Measurements from ENCODE around the gene PCDHB14. TPM values are rescaled to one million over a fixed set of nuclear protein-coding genes. Genes with fewer than 3 reads are reported as not detected.
A peak's percentile ranks its signal among the peaks of the same experiment; 100 is the strongest.
"Not testable (repeated sequence)": the region's sequence is repeated elsewhere in the genome, so short reads cannot be mapped to it uniquely, and the experiment has no call there.

Gene PCDHB14
- polyA plus RNA-seq, 1 experiment = 0.42 TPM

DNA sequence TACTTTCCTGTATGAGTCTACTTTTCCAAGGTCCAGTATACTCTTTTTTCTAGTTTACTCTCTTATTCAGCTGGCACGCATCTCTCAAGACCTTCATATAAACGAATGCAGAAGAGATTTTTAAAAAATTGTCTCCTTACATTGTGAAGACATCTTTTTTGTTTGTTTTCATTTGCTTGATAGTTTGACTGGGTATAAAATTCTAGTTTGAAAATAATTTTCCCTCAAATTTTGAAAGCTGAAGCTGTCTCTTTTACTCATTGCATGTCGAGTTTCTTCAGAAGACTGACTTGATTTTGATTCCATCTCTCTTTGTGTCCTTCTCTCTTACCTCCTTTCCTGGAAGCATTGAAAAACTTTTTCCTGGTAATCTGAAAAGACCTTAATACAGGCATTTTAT, 26.8 kb upstream of the PCDHB14 start:
- TF ChIP-seq, protein P1, sequence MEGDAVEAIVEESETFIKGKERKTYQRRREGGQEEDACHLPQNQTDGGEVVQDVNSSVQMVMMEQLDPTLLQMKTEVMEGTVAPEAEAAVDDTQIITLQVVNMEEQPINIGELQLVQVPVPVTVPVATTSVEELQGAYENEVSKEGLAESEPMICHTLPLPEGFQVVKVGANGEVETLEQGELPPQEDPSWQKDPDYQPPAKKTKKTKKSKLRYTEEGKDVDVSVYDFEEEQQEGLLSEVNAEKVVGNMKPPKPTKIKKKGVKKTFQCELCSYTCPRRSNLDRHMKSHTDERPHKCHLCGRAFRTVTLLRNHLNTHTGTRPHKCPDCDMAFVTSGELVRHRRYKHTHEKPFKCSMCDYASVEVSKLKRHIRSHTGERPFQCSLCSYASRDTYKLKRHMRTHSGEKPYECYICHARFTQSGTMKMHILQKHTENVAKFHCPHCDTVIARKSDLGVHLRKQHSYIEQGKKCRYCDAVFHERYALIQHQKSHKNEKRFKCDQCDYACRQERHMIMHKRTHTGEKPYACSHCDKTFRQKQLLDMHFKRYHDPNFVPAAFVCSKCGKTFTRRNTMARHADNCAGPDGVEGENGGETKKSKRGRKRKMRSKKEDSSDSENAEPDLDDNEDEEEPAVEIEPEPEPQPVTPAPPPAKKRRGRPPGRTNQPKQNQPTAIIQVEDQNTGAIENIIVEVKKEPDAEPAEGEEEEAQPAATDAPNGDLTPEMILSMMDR (IDR thresholded peaks at IDR 0.05; ENCODE audit: insufficient read depth, low read depth, low read length) = no peak
- POLR2A ChIA-PET = no interaction called here
- Histone ChIP-seq H3K4me3 (ENCODE audit: low read depth, low read length) (no peak overlapping the region), H3K36me3 (ENCODE audit: control insufficient read depth, insufficient read depth, low read length) (no peaks in the 10 kb centered on the region), H3K27me3 (ENCODE audit: control insufficient read depth, insufficient read depth, low read length) (no peaks in the 10 kb centered on the region)
- CTCF ChIA-PET = interaction anchor here (0.7 kb wide), 1 partner anchor 245 kb away, joined by 3 read pairs; no protein-coding TSS in a partner anchor
- DNase-seq (ENCODE audit: low read depth) = no peak

DNA sequence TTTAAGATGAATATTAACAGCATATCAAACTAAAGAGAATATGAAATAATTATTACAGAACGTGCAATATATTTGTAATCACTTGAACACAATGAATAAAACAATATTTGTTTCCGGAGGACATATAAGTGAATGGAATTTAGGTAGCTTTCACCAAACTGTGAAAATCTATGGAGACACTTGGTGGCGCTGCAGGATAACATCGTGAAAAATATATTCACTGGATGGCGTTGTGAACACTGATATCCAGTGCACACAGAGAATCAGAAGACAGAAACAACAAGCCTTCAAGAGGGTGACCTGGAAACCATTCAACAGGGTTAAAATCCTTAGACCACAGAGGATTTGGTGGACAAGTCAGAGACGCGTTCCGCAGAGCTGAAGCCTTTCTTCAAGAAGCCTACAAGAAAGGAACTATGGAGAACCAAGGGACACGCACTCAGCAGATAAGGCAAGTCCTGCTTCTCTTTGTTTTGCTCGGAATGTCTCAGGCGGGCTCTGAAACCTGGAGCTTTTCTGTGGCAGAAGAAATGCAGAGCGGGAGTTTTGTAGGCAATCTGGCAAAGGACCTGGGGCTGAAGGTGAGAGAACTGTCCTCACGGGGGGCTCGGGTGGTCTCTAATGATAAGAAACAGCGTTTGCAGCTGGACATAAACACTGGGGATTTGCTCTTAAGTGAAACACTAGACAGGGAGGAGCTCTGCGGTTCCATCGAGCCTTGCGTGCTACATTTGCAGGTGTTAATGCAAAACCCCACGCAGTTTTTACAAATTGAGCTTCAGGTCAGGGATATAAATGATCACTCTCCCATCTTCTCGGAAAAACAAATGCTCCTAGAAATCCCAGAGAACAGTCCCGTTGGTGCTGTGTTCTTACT, 23.5 kb upstream of the PCDHB14 start, which contains the start of gene PCDHB11:
Gene PCDHB11 (plus strand): TSS at position 269 of the 877 bp plus-strand sequence. CDS start 148 bp downstream, at position 417.
- TF ChIP-seq, protein P1 (IDR thresholded peaks at IDR 0.05; ENCODE audit: insufficient read depth, low read depth, low read length) = no peak
- ChIA-PET POLR2A (interaction anchor here (0.7 kb wide), 1 partner anchor 1585 kb away, joined by 3 read pairs; no protein-coding TSS in a partner anchor), CTCF (interaction anchor here (0.7 to 2.1 kb wide), 8 partner anchors 8 to 365 kb away, joined by 3 to 7 read pairs (median 4); partner anchors contain the start of genes PCDHB12, PCDHB9 and PCDHGB3)
- Histone ChIP-seq H3K4me3 (ENCODE audit: low read depth, low read length) (no peak within 1 kb of the TSS), H3K27me3 (ENCODE audit: control insufficient read depth, insufficient read depth, low read length) (no peaks in the 10 kb centered on the region), H3K36me3 (ENCODE audit: control insufficient read depth, insufficient read depth, low read length) (no peaks in the 10 kb centered on the region)
- no peak for DNase-seq (ENCODE audit: low read depth)

DNA sequence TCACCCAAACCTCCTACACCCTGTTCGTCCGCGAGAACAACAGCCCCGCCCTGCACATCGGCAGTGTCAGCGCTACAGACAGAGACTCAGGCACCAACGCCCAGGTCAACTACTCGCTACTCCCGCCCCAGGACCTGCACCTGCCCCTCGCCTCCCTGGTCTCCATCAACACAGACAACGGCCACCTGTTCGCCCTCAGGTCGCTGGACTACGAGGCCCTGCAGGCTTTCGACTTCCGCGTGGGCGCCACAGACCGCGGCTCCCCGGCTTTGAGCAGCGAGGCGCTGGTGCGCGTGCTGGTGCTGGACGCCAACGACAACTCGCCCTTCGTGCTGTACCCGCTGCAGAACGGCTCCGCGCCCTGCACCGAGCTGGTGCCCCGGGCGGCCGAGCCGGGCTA, 22.0 kb upstream of the PCDHB14 start:
- H3K36me3 ChIP-seq (ENCODE audit: control insufficient read depth, insufficient read depth, low read length); H3K27me3 ChIP-seq (ENCODE audit: control insufficient read depth, insufficient read depth, low read length); POLR2A ChIA-PET; CTCF ChIA-PET; DNase-seq (ENCODE audit: low read depth); H3K4me3 ChIP-seq (ENCODE audit: low read depth, low read length): not testable (repeated sequence)

DNA sequence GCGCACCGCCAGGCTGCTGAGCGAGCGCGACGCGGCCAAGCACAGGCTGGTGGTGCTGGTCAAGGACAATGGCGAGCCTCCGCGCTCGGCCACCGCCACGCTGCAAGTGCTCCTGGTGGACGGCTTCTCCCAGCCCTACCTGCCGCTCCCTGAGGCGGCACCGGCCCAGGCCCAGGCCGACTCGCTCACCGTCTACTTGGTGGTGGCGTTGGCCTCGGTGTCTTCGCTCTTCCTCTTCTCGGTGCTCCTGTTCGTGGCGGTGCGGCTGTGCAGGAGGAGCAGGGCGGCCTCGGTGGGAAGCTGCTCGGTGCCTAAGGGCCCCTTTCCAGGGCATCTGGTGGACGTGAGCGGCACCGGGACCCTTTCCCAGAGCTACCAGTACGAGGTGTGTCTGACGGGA, 21.5 kb upstream of the PCDHB14 start:
- H3K27me3 ChIP-seq (ENCODE audit: control insufficient read depth, insufficient read depth, low read length); POLR2A ChIA-PET; H3K36me3 ChIP-seq (ENCODE audit: control insufficient read depth, insufficient read depth, low read length); H3K4me3 ChIP-seq (ENCODE audit: low read depth, low read length); DNase-seq (ENCODE audit: low read depth): not testable (repeated sequence)
- CTCF ChIA-PET = interaction anchor here (0.9 kb wide), 1 partner anchor 12 kb away, joined by 3 read pairs; the partner anchor contains the start of gene PCDHB13

DNA sequence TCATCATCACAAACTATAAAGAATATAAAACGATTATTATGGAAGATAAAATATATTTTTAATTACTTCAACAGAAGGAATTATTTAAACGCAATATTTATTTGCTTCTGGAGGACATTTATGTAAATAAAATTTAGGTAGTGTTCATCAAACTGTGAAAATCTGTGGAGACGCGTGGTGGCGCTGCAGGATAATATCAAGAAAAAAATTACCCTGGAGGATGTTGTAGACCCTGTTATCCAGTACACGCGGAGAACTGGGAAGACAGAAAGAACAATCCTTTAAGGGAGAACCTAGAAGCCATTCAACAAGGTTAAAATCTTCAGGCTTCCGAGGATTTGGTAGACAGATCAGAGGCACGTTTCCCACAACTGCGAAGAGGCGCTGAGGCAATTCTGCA, 14.7 kb upstream of the PCDHB14 start, which contains the start of gene PCDHB12:
Gene PCDHB12 (plus strand): TSS at position 242 of the 400 bp plus-strand sequence. CDS start 189 bp downstream, outside the sequence.
- TF ChIP-seq, protein P1 (IDR thresholded peaks at IDR 0.05; ENCODE audit: insufficient read depth, low read depth, low read length) = 0 out of 2 replicates have a peak, but pooled peaks have one; percentile 10
- no peak within 1 kb of the TSS for H3K4me3 ChIP-seq (ENCODE audit: low read depth, low read length)
- no peak for DNase-seq (ENCODE audit: low read depth)
- no peaks in the 10 kb centered on the region for H3K27me3 ChIP-seq (ENCODE audit: control insufficient read depth, insufficient read depth, low read length)
- POLR2A ChIA-PET = no interaction called here
- no peaks in the 10 kb centered on the region for H3K36me3 ChIP-seq (ENCODE audit: control insufficient read depth, insufficient read depth, low read length)
- CTCF ChIA-PET = interaction anchor here (0.6 to 1.5 kb wide), 6 partner anchors 10 to 356 kb away, joined by 3 to 7 read pairs (median 3); partner anchors contain the start of genes PCDHB10, PCDHB14 and PCDHGA11

DNA sequence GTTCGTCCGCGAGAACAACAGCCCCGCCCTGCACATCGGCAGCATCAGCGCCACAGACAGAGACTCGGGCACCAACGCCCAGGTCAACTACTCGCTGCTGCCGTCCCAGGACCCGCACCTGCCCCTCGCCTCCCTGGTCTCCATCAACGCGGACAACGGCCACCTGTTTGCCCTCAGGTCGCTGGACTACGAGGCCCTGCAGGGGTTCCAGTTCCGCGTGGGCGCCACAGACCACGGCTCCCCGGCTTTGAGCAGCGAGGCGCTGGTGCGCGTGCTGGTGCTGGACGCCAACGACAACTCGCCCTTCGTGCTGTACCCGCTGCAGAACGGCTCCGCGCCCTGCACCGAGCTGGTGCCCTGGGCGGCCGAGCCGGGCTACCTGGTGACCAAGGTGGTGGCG, 12.9 kb upstream of the PCDHB14 start:
- DNase-seq (ENCODE audit: low read depth); H3K36me3 ChIP-seq (ENCODE audit: control insufficient read depth, insufficient read depth, low read length); CTCF ChIA-PET; H3K27me3 ChIP-seq (ENCODE audit: control insufficient read depth, insufficient read depth, low read length); H3K4me3 ChIP-seq (ENCODE audit: low read depth, low read length); POLR2A ChIA-PET: not testable (repeated sequence)

DNA sequence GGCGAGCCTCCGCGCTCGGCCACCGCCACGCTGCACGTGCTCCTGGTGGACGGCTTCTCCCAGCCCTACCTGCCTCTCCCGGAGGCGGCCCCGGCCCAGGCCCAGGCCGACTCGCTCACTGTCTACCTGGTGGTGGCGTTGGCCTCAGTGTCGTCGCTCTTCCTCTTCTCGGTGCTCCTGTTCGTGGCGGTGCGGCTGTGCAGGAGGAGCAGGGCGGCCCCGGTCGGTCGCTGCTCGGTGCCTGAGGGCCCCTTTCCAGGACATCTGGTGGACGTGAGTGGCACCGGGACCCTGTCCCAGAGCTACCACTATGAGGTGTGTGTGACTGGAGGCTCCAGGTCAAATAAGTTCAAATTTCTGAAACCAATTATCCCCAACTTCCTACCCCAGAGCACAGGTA, 12.3 kb upstream of the PCDHB14 start:
- DNase-seq (ENCODE audit: low read depth); POLR2A ChIA-PET; H3K27me3 ChIP-seq (ENCODE audit: control insufficient read depth, insufficient read depth, low read length); H3K36me3 ChIP-seq (ENCODE audit: control insufficient read depth, insufficient read depth, low read length); CTCF ChIA-PET; H3K4me3 ChIP-seq (ENCODE audit: low read depth, low read length): not testable (repeated sequence)

Measured in BJ (cell line).